HEK293T (cell line): ENCODE results near the gene NTN1.
A peak's percentile ranks its signal among the peaks of the same experiment; 100 is the strongest.

ENCODE experiments used
- CTCF ChIA-PET: fragments of 350-600 bp; formaldehyde crosslinking; extraction: SDS; loops from one replicate; lab custom pipeline; 2021; ENCODE audit warnings: antibody characterized with exemption, inconsistent platforms; lab: Yijun Ruan, JAX
- POLR2A ChIA-PET: fragments of 350-600 bp; formaldehyde crosslinking; extraction: SDS; loops from one replicate; lab custom pipeline; 2020; ENCODE audit warnings: antibody characterized with exemption, inconsistent platforms; lab: Yijun Ruan, JAX
- DNase-seq: peaks from one replicate; pipeline ENCODE4 v3.0.0; 2012; ENCODE audit warnings: mixed read lengths; ENCODE audit errors: extremely low spot score
- ARNT ChIP-seq: fragments of 450-650 bp; IDR thresholded peaks from 2 replicates; pipeline ENCODE4 v1.6.1; 2017; ENCODE audit warnings: mild to moderate bottlenecking
- BHLHE40 ChIP-seq: fragments of 450-650 bp; IDR thresholded peaks from 2 replicates; pipeline ENCODE4 v1.6.1; 2016; ENCODE audit warnings: mild to moderate bottlenecking, moderate library complexity, borderline replicate concordance
- CTBP1 ChIP-seq: fragments of 450-650 bp; IDR thresholded peaks from 2 replicates; pipeline ENCODE4 v1.6.1; 2016; ENCODE audit warnings: borderline replicate concordance
- ELF4 ChIP-seq: fragments of 450-650 bp; IDR thresholded peaks from 2 replicates; pipeline ENCODE4 v1.6.1; 2017; ENCODE audit warnings: antibody characterized with exemption
- FOXA1 ChIP-seq: fragments of 450-650 bp; IDR thresholded peaks from 2 replicates; pipeline ENCODE4 v1.6.1; 2016; ENCODE audit warnings: mild to moderate bottlenecking
- FOXK2 ChIP-seq: fragments of 450-650 bp; IDR thresholded peaks from 2 replicates; pipeline ENCODE4 v1.6.1; 2016; ENCODE audit warnings: mild to moderate bottlenecking
- FOXM1 ChIP-seq: fragments of 450-650 bp; IDR thresholded peaks from 2 replicates; pipeline ENCODE4 v1.6.1; 2017; ENCODE audit warnings: mild to moderate bottlenecking, borderline replicate concordance
- HDGF ChIP-seq: fragments of 450-650 bp; IDR thresholded peaks from 2 replicates; pipeline ENCODE4 v1.6.1; 2017; ENCODE audit warnings: antibody characterized with exemption, borderline replicate concordance
- L3MBTL2 ChIP-seq: fragments of 450-650 bp; conservative IDR thresholded peaks from 2 replicates; pipeline ENCODE4 v1.6.1; 2016; ENCODE audit warnings: mild to moderate bottlenecking
- LEF1 ChIP-seq: fragments of 450-650 bp; IDR thresholded peaks from 2 replicates; pipeline ENCODE4 v1.6.1; 2017; ENCODE audit warnings: mild to moderate bottlenecking, borderline replicate concordance
- NFRKB ChIP-seq: fragments of 450-650 bp; IDR thresholded peaks from 2 replicates; pipeline ENCODE4 v1.6.1; 2016; ENCODE audit warnings: mild to moderate bottlenecking, moderate library complexity
- PKNOX1 ChIP-seq: fragments of 450-650 bp; IDR thresholded peaks from 2 replicates; pipeline ENCODE4 v1.6.1; 2016
- SP1 ChIP-seq: fragments of 450-650 bp; IDR thresholded peaks from 2 replicates; pipeline ENCODE4 v1.6.1; 2017
- SUZ12 ChIP-seq: fragments of 450-650 bp; IDR thresholded peaks from 2 replicates; pipeline ENCODE4 v1.6.1; 2016; ENCODE audit warnings: mild to moderate bottlenecking
- TARDBP ChIP-seq: fragments of 450-650 bp; IDR thresholded peaks from 2 replicates; pipeline ENCODE4 v1.6.1; 2016
- ZNF384 ChIP-seq: fragments of 450-650 bp; IDR thresholded peaks from 2 replicates; pipeline ENCODE4 v1.6.1; 2016

NTN1 gene

GRCh38 chr17:9022573-9023391 is 1.5 kb downstream of the NTN1 start:
- POLR2A ChIA-PET: interaction anchor here (1.4 kb wide), 1 partner anchor 21 kb away, joined by 7 read pairs; no protein-coding TSS in a partner anchor
- CTCF ChIA-PET: interaction anchor here (1.4 kb wide), 1 partner anchor 20 kb away, joined by 3 read pairs; no protein-coding TSS in a partner anchor
- no peak for DNase-seq
- no peak for TF ChIP-seq SUZ12
- no peak for TF ChIP-seq NFRKB
- no peak for TF ChIP-seq CTBP1
- no peak for TF ChIP-seq ARNT
- no peak for TF ChIP-seq ELF4
- no peak for TF ChIP-seq TARDBP
- TF ChIP-seq LEF1: no peak
- no peak for TF ChIP-seq BHLHE40

- CTCF ChIA-PET: no interaction called here
- TF ChIP-seq SP1 (no peak), PKNOX1 (no peak), NFRKB (no peak), TARDBP (no peak)
- POLR2A ChIA-PET: interaction anchor here (0.9 kb wide), 1 partner anchor 21 kb away, joined by 3 read pairs; no protein-coding TSS in a partner anchor
- no peak for DNase-seq
Measured at GRCh38 chr17:9023392-9024218, 2.3 kb downstream of the NTN1 start.

GRCh38 chr17:9024497-9024896 is 3.2 kb downstream of the NTN1 start:
- DNase-seq: no peak
- ChIA-PET POLR2A (interaction anchor here (0.9 kb wide), 1 partner anchor 22 kb away, joined by 3 read pairs; no protein-coding TSS in a partner anchor), CTCF (no interaction called here)
- TF ChIP-seq HDGF: no peak
- TF ChIP-seq ARNT: no peak
- no peak for TF ChIP-seq BHLHE40
- TF ChIP-seq CTBP1: no peak
- TF ChIP-seq PKNOX1: no peak
- no peak for TF ChIP-seq L3MBTL2
- no peak for TF ChIP-seq NFRKB
- TF ChIP-seq TARDBP: no peak
- no peak for TF ChIP-seq SUZ12
- TF ChIP-seq LEF1: no peak
- no peak for TF ChIP-seq FOXA1
- TF ChIP-seq FOXK2: no peak
- no peak for TF ChIP-seq ELF4
- TF ChIP-seq FOXM1: no peak
- TF ChIP-seq SP1: no peak
- no peak for TF ChIP-seq ZNF384

GRCh38 chr17:9026741-9027140 is 5.4 kb downstream of the NTN1 start:
- no peak for DNase-seq
- POLR2A ChIA-PET: no interaction called here
- CTCF ChIA-PET: interaction anchor here (0.5 kb wide), 1 partner anchor 32 kb away, joined by 3 read pairs; no protein-coding TSS in a partner anchor
- TF ChIP-seq NFRKB (no peak), ARNT (no peak), CTBP1 (no peak), FOXM1 (no peak), SP1 (no peak), L3MBTL2 (no peak), ELF4 (no peak), FOXA1 (no peak), FOXK2 (no peak), ZNF384 (no peak), LEF1 (no peak), BHLHE40 (no peak), SUZ12 (no peak), HDGF (no peak), PKNOX1 (no peak), TARDBP (no peak)

- POLR2A ChIA-PET: no interaction called here
- TF ChIP-seq FOXK2: no peak
- TF ChIP-seq PKNOX1: peak; percentile 92
- TF ChIP-seq NFRKB: no peak
- CTCF ChIA-PET: no interaction called here
- no peak for DNase-seq
Measured at GRCh38 chr17:9028202-9028987, 7.1 kb downstream of the NTN1 start.
